Diencephalon (tissue), 1 donor: ENCODE results near the gene SCIMP. TPM values are rescaled to one million over a fixed set of nuclear protein-coding genes. Genes with fewer than 3 reads are reported as not detected.

Source experiments
- total RNA-seq: library from RNA; depleted of rRNA; stranded (reverse); fragments of >200 nt; gene quantifications from one replicate; pipeline ENCODE4 v1.2.3, GENCODE V29; 2014

SCIMP gene
- 0.46 TPM for total RNA-seq

GRCh38 chr17:5234645-5235576 is at the start of gene SCIMP:
Gene SCIMP, minus strand, starts transcription at chr17:5234860. Its CDS starts 105 bp downstream, at chr17:5234755.

GRCh38 chr17:5281814-5282641 is 47.4 kb upstream of the SCIMP start, which contains the start of gene RABEP1:
Gene RABEP1, plus strand, starts transcription at chr17:5282284. Its CDS starts 203 bp downstream, at chr17:5282487.

GRCh38 chr17:5191541-5192417 is 42.9 kb downstream of the SCIMP start, which contains the start of gene ZNF594:
Gene ZNF594, minus strand, starts transcription at chr17:5191868. Its CDS starts 7,612 bp downstream, at chr17:5184256.

Other genes starting within 250 kb of the SCIMP start
- gene CAMTA2, start 247.2 kb downstream of the SCIMP start, total RNA-seq, result 11.8 TPM
- gene INCA1, start 237.3 kb downstream of the SCIMP start, total RNA-seq, result 0.69 TPM
- 13.8 TPM for gene KIF1C, start 236.9 kb downstream of the SCIMP start, total RNA-seq
- gene SLC52A1, start 199.4 kb downstream of the SCIMP start, total RNA-seq, result not detected
- 15.7 TPM for gene ZFP3, start 156.4 kb downstream of the SCIMP start, total RNA-seq
- 14.3 TPM for gene ZNF232, start 123.0 kb downstream of the SCIMP start, total RNA-seq
- gene USP6, start 118.8 kb downstream of the SCIMP start, total RNA-seq, result 0.23 TPM
- gene ZNF594, start 43.0 kb downstream of the SCIMP start, total RNA-seq, result 27.7 TPM
- 122 TPM for gene RABEP1, start 47.4 kb upstream of the SCIMP start, total RNA-seq
- gene NUP88, start 184.8 kb upstream of the SCIMP start, total RNA-seq, result 54.4 TPM
- gene RPAIN, start 185.3 kb upstream of the SCIMP start, total RNA-seq, result 62.3 TPM
- gene C1QBP, start 204.3 kb upstream of the SCIMP start, total RNA-seq, result 134 TPM
- 15.2 TPM for gene DHX33, start 234.1 kb upstream of the SCIMP start, total RNA-seq